ENCODE data around the gene BMERB1.
"Not testable (repeated sequence)": the region's sequence is repeated elsewhere in the genome, so short reads cannot be mapped to it uniquely, and the experiment has no call there.

Gene BMERB1

GRCh38 chr16:15434425-15435215 lies at the start of gene BMERB1:
BMERB1 (plus strand) TSS chr16:15434588; CDS start chr16:15434654, 66 bp downstream.
- peak; percentile 64 to 65 for DNase-seq

GRCh38 chr16:15388060-15388459 lies 46.3 kb upstream of the BMERB1 start:
- not testable (repeated sequence) for DNase-seq

- not testable (repeated sequence) for DNase-seq
Measured at GRCh38 chr16:15389916-15390315, 44.5 kb upstream of the BMERB1 start.

GRCh38 chr16:15393025-15393424 lies 41.4 kb upstream of the BMERB1 start:
- not testable (repeated sequence) for DNase-seq

GRCh38 chr16:15395631-15396508 lies 38.5 kb upstream of the BMERB1 start, which contains the start of gene MPV17L:
MPV17L (plus strand) TSS chr16:15395754; CDS start chr16:15395898, 144 bp downstream.
- DNase-seq = peak; percentile 13 to 63

- DNase-seq = not testable (repeated sequence)
Measured at GRCh38 chr16:15396509-15396829, 37.9 kb upstream of the BMERB1 start.

GRCh38 chr16:15396948-15397594 lies 37.3 kb upstream of the BMERB1 start:
- DNase-seq = no peak

- no peak for DNase-seq
Measured at GRCh38 chr16:15398618-15399316, 35.6 kb upstream of the BMERB1 start.

- DNase-seq = no peak
Measured at GRCh38 chr16:15399317-15399716, 35.1 kb upstream of the BMERB1 start.

- not testable (repeated sequence) for DNase-seq
Measured at GRCh38 chr16:15400314-15400713, 34.1 kb upstream of the BMERB1 start.

GRCh38 chr16:15401972-15402371 lies 32.4 kb upstream of the BMERB1 start:
- DNase-seq = no peak

- no peak for DNase-seq
Measured at GRCh38 chr16:15403392-15403995, 30.9 kb upstream of the BMERB1 start.

GRCh38 chr16:15404091-15404490 lies 30.3 kb upstream of the BMERB1 start:
- not testable (repeated sequence) for DNase-seq

- DNase-seq = no peak
Measured at GRCh38 chr16:15404792-15405191, 29.6 kb upstream of the BMERB1 start.

GRCh38 chr16:15407756-15408155 lies 26.6 kb upstream of the BMERB1 start:
- DNase-seq = not testable (repeated sequence)

GRCh38 chr16:15409476-15409875 lies 24.9 kb upstream of the BMERB1 start:
- DNase-seq = not testable (repeated sequence)

GRCh38 chr16:15415511-15415985 lies 18.8 kb upstream of the BMERB1 start:
- DNase-seq = no peak

GRCh38 chr16:15417197-15417596 lies 17.2 kb upstream of the BMERB1 start:
- no peak for DNase-seq

GRCh38 chr16:15418206-15418605 lies 16.2 kb upstream of the BMERB1 start:
- DNase-seq = no peak

GRCh38 chr16:15421696-15422095 lies 12.7 kb upstream of the BMERB1 start:
- not testable (repeated sequence) for DNase-seq

GRCh38 chr16:15422222-15422621 lies 12.2 kb upstream of the BMERB1 start:
- DNase-seq = no peak

GRCh38 chr16:15425861-15426260 lies 8.5 kb upstream of the BMERB1 start:
- DNase-seq = no peak
